MCF 10A (cell line): ENCODE data around the gene GALNT14. TPM values are rescaled to one million over a fixed set of nuclear protein-coding genes. Genes with fewer than 3 reads are reported as not detected.

Experiments used
- BruUV-seq: library from RNA; stranded (reverse); fragments of 400-500 nt; replicated peaks from 2 replicates; lab custom pipeline; 2021; lab: Mats Ljungman, UMichigan
- CTCF ChIA-PET: fragments of 300-600 bp; sonication (Branson Sonifier 250); formaldehyde crosslinking; extraction: SDS; loops from one replicate; lab custom pipeline; 2021; ENCODE audit warnings: antibody characterized with exemption, inconsistent platforms; lab: Yijun Ruan, JAX
- POLR2A ChIA-PET: fragments of 300-600, 350-650 bp; sonication (Branson Sonifier 250); formaldehyde crosslinking; extraction: SDS; loops from one replicate; lab custom pipeline; 2020; ENCODE audit warnings: antibody characterized with exemption, inconsistent platforms; lab: Yijun Ruan, JAX
- DNase-seq: peaks from one replicate; pipeline ENCODE4 v3.0.0-alpha.2; 2018; ENCODE audit not compliant: unreplicated experiment
- H3K27ac Mint-ChIP-seq: one replicate; pipeline ENCODE4 v1.8.0; 2022; ENCODE audit warnings: mild to moderate bottlenecking, low read depth, mixed read lengths; ENCODE audit not compliant: unreplicated experiment
- H3K27me3 Mint-ChIP-seq: one replicate; pipeline ENCODE4 v1.8.0; 2022; ENCODE audit warnings: mixed read lengths; ENCODE audit not compliant: insufficient read depth, unreplicated experiment
- H3K36me3 Mint-ChIP-seq: one replicate; pipeline ENCODE4 v1.8.0; 2022; ENCODE audit warnings: mild to moderate bottlenecking, moderate library complexity, mixed read lengths; ENCODE audit not compliant: insufficient read depth, unreplicated experiment
- H3K4me1 Mint-ChIP-seq: one replicate; pipeline ENCODE4 v1.8.0; 2022; ENCODE audit warnings: mixed read lengths; ENCODE audit not compliant: insufficient read depth, unreplicated experiment
- H3K4me3 Mint-ChIP-seq: one replicate; pipeline ENCODE4 v1.8.0; 2022; ENCODE audit warnings: mild to moderate bottlenecking, moderate library complexity, mixed read lengths; ENCODE audit not compliant: unreplicated experiment
- H3K9me3 Mint-ChIP-seq: one replicate; pipeline ENCODE4 v1.8.0; 2022; ENCODE audit warnings: mixed read lengths; ENCODE audit not compliant: unreplicated experiment
- CTCF ChIP-seq: fragments of 200-600 bp; IDR thresholded peaks from one replicate; pipeline ENCODE4 v1.8.0; 2022; ENCODE audit warnings: antibody characterized with exemption, mild to moderate bottlenecking; ENCODE audit not compliant: unreplicated experiment
- intact Hi-C: fragments of 100-400 bp; cut with micrococcal nuclease; formaldehyde crosslinking; loops from 2 replicates; pipeline ENCODE4 v1.14.1; 2022
- total RNA-seq: library from RNA; stranded (reverse); gene quantifications from 2 replicates; pipeline ENCODE4 v1.2.3, GENCODE V29; 2022

GALNT14 gene
- total RNA-seq, 1 experiment from 2014 or later, result 4.6 TPM

GRCh38 chr2:31003749-31004148 is 134.5 kb downstream of the GALNT14 start:
- Mint-ChIP-seq H3K27ac (no peak overlapping the region), H3K4me3 (no peak overlapping the region), H3K9me3 (no peaks in the 10 kb centered on the region), H3K4me1 (no peaks in the 10 kb centered on the region), H3K36me3 (peaks cover 6% of the 10 kb centered on the region), H3K27me3 (no peaks in the 10 kb centered on the region)
- TF ChIP-seq CTCF, result no peak
- ChIA-PET CTCF (interaction anchor here (0.6 kb wide), 2 partner anchors 18 to 143 kb away, joined by 3 to 4 read pairs; no protein-coding TSS in a partner anchor), POLR2A (no interaction called here)
- DNase-seq, result no peak
- intact Hi-C loops, result no loop called here
- BruUV-seq, result no TSS peak

GRCh38 chr2:31002537-31003150 is 135.6 kb downstream of the GALNT14 start:
- BruUV-seq, result no TSS peak
- DNase-seq, result no peak
- Mint-ChIP-seq H3K4me1 (no peaks in the 10 kb centered on the region), H3K27ac (no peak overlapping the region), H3K27me3 (no peaks in the 10 kb centered on the region), H3K9me3 (no peaks in the 10 kb centered on the region), H3K36me3 (no peaks in the 10 kb centered on the region), H3K4me3 (no peak overlapping the region)
- CTCF ChIA-PET, result interaction anchor here (0.7 kb wide), 3 partner anchors 41 to 168 kb away, joined by 3 read pairs; no protein-coding TSS in a partner anchor
- POLR2A ChIA-PET, result no interaction called here
- intact Hi-C loops, result no loop called here
- TF ChIP-seq CTCF, result no peak

GRCh38 chr2:31000970-31001369 is 137.3 kb downstream of the GALNT14 start:
- DNase-seq, result no peak
- Mint-ChIP-seq H3K4me1 (no peaks in the 10 kb centered on the region), H3K27ac (no peak overlapping the region), H3K4me3 (no peak overlapping the region), H3K9me3 (no peaks in the 10 kb centered on the region), H3K27me3 (no peaks in the 10 kb centered on the region), H3K36me3 (no peaks in the 10 kb centered on the region)
- CTCF ChIA-PET, result no interaction called here
- no TSS peak for BruUV-seq
- intact Hi-C loops, result no loop called here
- POLR2A ChIA-PET, result no interaction called here
- no peak for TF ChIP-seq CTCF

- H3K36me3 Mint-ChIP-seq, result no peaks in the 10 kb centered on the region
- H3K4me3 Mint-ChIP-seq, result no peak overlapping the region
- no peaks in the 10 kb centered on the region for H3K4me1 Mint-ChIP-seq
- intact Hi-C loops, result no loop called here
- H3K9me3 Mint-ChIP-seq, result no peaks in the 10 kb centered on the region
- BruUV-seq, result no TSS peak
- H3K27ac Mint-ChIP-seq, result no peak overlapping the region
- DNase-seq, result no peak
- CTCF ChIA-PET, result no interaction called here
- no peak for TF ChIP-seq CTCF
- H3K27me3 Mint-ChIP-seq, result no peaks in the 10 kb centered on the region
- POLR2A ChIA-PET, result no interaction called here
These were observed 139.6 kb downstream of the GALNT14 start for GRCh38 chr2:30998672-30999071.
